Smooth muscle cell (in vitro differentiated cells): Measurements from ENCODE around the gene ERP27. TPM values are rescaled to one million over a fixed set of nuclear protein-coding genes. Genes with fewer than 3 reads are reported as not detected.

ENCODE experiments used
- DNase-seq: peaks from one replicate; lab custom pipeline; 2025; ENCODE audit not compliant: unreplicated experiment; lab: John Stamatoyannopoulos, UW
- H2AFZ ChIP-seq: fragments of 200-600 bp; sonication (generic); 2 replicates; pipeline ENCODE4 v1.6.0; 2016; ENCODE audit warnings: antibody characterized with exemption, low read depth, mild to moderate bottlenecking
- H3F3A ChIP-seq: fragments of 200-600 bp; sonication (generic); 2 replicates; pipeline ENCODE4 v1.6.0; 2017; ENCODE audit warnings: antibody characterized with exemption, low read depth
- H3K27ac ChIP-seq: fragments of 200-600 bp; sonication (generic); 2 replicates; pipeline ENCODE4 v1.5.1; 2016; ENCODE audit warnings: low read depth, mild to moderate bottlenecking
- H3K27me3 ChIP-seq: fragments of 200-600 bp; sonication (generic); 2 replicates; pipeline ENCODE4 v1.6.1; 2016; ENCODE audit warnings: low read depth, mild to moderate bottlenecking
- H3K36me3 ChIP-seq: fragments of 200-600 bp; sonication (generic); 2 replicates; pipeline ENCODE4 v1.5.1; 2016; ENCODE audit warnings: low read depth
- H3K4me1 ChIP-seq: fragments of 200-600 bp; sonication (generic); 2 replicates; pipeline ENCODE4 v1.5.1; 2016; ENCODE audit warnings: low read depth
- H3K4me2 ChIP-seq: fragments of 200-600 bp; sonication (generic); 2 replicates; pipeline ENCODE4 v1.6.0; 2016; ENCODE audit warnings: mild to moderate bottlenecking
- H3K4me3 ChIP-seq: fragments of 200-600 bp; sonication (generic); 2 replicates; pipeline ENCODE4 v1.5.1; 2016; ENCODE audit warnings: mild to moderate bottlenecking
- H3K79me2 ChIP-seq: fragments of 200-600 bp; sonication (generic); 2 replicates; pipeline ENCODE4 v1.6.0; 2016; ENCODE audit warnings: low read depth, mild to moderate bottlenecking
- H3K9ac ChIP-seq: fragments of 200-600 bp; sonication (generic); 2 replicates; pipeline ENCODE4 v1.6.0; 2016; ENCODE audit warnings: low read depth
- H3K9me3 ChIP-seq: fragments of 200-600 bp; sonication (generic); replicated peaks from 2 replicates; pipeline ENCODE4 v1.5.1; 2016; ENCODE audit warnings: low read depth
- H4K20me1 ChIP-seq: fragments of 200-600 bp; sonication (generic); 2 replicates; pipeline ENCODE4 v1.6.0; 2016; ENCODE audit warnings: low read depth
- WGBS: methylation state at CpG from one replicate; pipeline ENCODE4 v1.1.7; 2016; ENCODE audit warnings: low lambda C conversion rate; 5-methylcytosine and 5-hydroxymethylcytosine counted together
- polyA plus RNA-seq: library from polyadenylated mRNA; unstranded; fragments of >200 nt; fragmentation: Nextera tagmentation; extraction: Ambion mirVana; gene quantifications from 2 replicates; pipeline ENCODE4 v1.2.1, GENCODE V29; 2016
- total RNA-seq: library from RNA; depleted of rRNA; stranded (reverse); fragments of >200 nt; gene quantifications from 2 replicates; pipeline ENCODE4 v1.2.3, GENCODE V29; 2014
- TF ChIP-seq, protein P1 (sequence below): fragments of 200-600 bp; sonication (generic); IDR thresholded peaks from 2 replicates; pipeline ENCODE4 v1.5.1; 2017; ENCODE audit warnings: borderline replicate concordance, mild to moderate bottlenecking, antibody characterized with exemption; ENCODE audit not compliant: insufficient read depth, poor library complexity, severe bottlenecking

The ERP27 gene
- total and polyA plus RNA-seq, 2 experiments from 2014 or later = 2.7 to 7.8 TPM

DNA sequence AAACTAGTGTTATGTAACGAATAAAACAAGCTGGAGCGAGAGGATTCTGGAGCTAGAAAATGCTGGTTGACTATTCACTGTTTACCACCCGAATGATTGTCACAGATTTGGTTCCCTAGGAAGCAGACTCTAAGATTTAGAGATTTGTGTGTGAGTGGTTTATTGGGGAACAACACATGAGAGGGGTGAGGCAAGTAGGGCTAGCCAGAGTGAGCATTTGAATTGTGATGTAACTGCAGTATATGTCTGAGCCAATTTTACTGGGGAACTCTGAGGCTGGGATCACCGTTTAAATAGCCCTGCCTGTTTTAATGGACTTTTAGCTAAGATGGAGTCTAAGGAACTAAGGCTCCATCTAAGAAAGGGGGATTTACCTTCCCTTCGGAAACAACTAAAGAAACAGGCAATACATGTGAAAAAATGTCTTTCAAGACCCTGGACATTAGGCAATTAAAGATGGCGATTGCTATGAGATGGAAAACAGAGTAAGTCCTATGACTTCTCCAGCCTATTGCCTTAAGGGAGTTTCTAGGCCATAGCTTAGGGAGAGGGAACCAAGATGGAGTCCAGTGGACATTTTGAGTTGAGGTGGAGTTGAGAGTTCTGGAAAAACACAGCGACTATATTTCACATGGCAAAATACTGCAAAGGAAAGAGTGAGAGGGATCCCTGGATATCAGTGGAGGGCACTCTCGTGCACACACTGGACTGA, 59.0 kb downstream of the ERP27 start:
- Histone ChIP-seq H3K79me2 (no peaks in the 10 kb centered on the region), H3K4me3 (no peak overlapping the region)
- 79% methylated on average over 8 of the region's 8 CpGs for WGBS

DNA sequence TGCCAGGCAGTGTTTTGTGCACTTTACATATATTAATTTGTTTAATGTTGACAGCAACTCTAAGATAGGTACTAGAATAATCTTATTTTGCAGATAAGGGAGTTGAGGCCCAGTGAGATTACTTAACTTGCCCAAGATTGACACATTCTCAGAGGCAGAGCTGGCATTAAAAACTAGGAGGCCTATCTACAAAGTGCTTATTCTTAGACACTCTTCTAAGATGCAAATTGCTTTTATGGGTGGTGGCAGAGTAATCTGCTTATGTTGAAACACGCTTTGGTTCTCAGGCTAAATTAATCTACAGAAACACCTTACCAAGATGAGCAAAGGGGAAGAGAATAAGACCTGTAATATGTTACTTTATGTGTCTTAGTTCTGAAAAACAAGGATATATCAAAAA, 59.8 kb downstream of the ERP27 start:
- DNase-seq = no peak
- TF ChIP-seq, protein P1, sequence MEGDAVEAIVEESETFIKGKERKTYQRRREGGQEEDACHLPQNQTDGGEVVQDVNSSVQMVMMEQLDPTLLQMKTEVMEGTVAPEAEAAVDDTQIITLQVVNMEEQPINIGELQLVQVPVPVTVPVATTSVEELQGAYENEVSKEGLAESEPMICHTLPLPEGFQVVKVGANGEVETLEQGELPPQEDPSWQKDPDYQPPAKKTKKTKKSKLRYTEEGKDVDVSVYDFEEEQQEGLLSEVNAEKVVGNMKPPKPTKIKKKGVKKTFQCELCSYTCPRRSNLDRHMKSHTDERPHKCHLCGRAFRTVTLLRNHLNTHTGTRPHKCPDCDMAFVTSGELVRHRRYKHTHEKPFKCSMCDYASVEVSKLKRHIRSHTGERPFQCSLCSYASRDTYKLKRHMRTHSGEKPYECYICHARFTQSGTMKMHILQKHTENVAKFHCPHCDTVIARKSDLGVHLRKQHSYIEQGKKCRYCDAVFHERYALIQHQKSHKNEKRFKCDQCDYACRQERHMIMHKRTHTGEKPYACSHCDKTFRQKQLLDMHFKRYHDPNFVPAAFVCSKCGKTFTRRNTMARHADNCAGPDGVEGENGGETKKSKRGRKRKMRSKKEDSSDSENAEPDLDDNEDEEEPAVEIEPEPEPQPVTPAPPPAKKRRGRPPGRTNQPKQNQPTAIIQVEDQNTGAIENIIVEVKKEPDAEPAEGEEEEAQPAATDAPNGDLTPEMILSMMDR = no peak
- Histone ChIP-seq H3K4me2 (no peak overlapping the region), H3K4me3 (no peak overlapping the region), H3K79me2 (no peaks in the 10 kb centered on the region), H3K27ac (no peak overlapping the region), H3K4me1 (no peaks in the 10 kb centered on the region), H3F3A (peaks cover 6% of the 10 kb centered on the region), H3K36me3 (no peaks in the 10 kb centered on the region), H3K27me3 (no peaks in the 10 kb centered on the region), H2AFZ (no peak overlapping the region), H3K9me3 (no peaks in the 10 kb centered on the region), H4K20me1 (no peaks in the 10 kb centered on the region), H3K9ac (no peak overlapping the region)
- 77% methylated on average over 1 of the region's 1 CpG for WGBS

More for the DNA sequence above, 59.0 kb downstream of the ERP27 start:
- H4K20me1 ChIP-seq = no peaks in the 10 kb centered on the region
- no peak overlapping the region for H3K9ac ChIP-seq
- peaks cover 6% of the 10 kb centered on the region for H3K4me1 ChIP-seq
- H3F3A ChIP-seq = peaks cover 10% of the 10 kb centered on the region
- TF ChIP-seq, protein P1 = no peak
- H3K27ac ChIP-seq = no peak overlapping the region
- no peak overlapping the region for H3K4me2 ChIP-seq
- no peaks in the 10 kb centered on the region for H3K27me3 ChIP-seq
- no peak for DNase-seq
- H3K9me3 ChIP-seq = no peaks in the 10 kb centered on the region
- peak overlapping the region; percentile 2 for H2AFZ ChIP-seq
- no peaks in the 10 kb centered on the region for H3K36me3 ChIP-seq

DNA sequence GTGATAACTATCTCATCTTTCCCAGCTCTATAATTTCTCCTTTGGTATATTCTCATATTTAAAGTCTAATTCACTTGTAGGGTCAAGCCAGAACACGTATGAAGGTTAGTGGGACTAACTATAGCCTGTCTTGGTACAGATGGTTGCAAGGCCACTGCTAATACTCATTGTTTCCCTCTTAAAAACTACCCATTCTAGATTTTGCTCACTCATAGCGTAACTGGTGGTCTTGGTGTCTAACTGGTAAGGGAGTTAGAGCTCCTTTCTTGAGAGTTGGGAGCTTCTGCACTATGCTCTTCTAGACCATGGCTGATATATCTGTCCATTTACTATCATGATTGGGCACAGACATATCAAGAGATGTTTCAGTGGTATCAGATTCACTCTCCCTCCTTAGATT, 61.5 kb downstream of the ERP27 start:
- no peaks in the 10 kb centered on the region for H3K9me3 ChIP-seq
- no peaks in the 10 kb centered on the region for H3K4me1 ChIP-seq
- 94% methylated on average over 2 of the region's 2 CpGs for WGBS
- H3K9ac ChIP-seq = no peak overlapping the region
- H2AFZ ChIP-seq = no peak overlapping the region
- TF ChIP-seq, protein P1 = no peak
- H3K27ac ChIP-seq = no peak overlapping the region
- DNase-seq = no peak
- H4K20me1 ChIP-seq = no peaks in the 10 kb centered on the region
- H3K79me2 ChIP-seq = no peaks in the 10 kb centered on the region
- H3K36me3 ChIP-seq = no peaks in the 10 kb centered on the region
- no peak overlapping the region for H3K4me2 ChIP-seq
- H3K4me3 ChIP-seq = no peak overlapping the region
- H3K27me3 ChIP-seq = no peaks in the 10 kb centered on the region
- H3F3A ChIP-seq = no peaks in the 10 kb centered on the region

DNA sequence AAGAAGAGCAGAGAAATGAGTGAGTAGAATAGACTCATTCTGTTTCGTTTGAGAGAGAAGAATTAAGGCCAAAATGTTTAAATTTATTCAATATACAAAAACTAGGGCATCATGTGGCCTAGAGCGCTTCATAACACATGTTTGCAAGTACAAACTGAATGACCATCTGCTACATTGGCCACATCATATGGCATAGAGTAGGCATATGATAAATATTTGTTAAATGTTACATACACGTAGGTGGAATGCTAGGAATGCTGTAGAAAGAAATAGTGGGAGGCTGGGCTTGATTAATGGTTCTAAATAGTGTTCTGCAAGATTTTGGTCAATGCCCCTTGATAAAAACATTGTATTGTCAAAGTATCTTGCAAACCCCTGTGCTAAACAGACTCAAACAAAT, 63.5 kb downstream of the ERP27 start:
- TF ChIP-seq, protein P1 = no peak
- 66% methylated on average over 3 of the region's 3 CpGs for WGBS
- H2AFZ ChIP-seq = no peak overlapping the region
- no peaks in the 10 kb centered on the region for H3K27me3 ChIP-seq
- no peak overlapping the region for H3K4me2 ChIP-seq
- H3K9me3 ChIP-seq = no peaks in the 10 kb centered on the region
- H3K9ac ChIP-seq = no peak overlapping the region
- no peaks in the 10 kb centered on the region for H3K36me3 ChIP-seq
- no peaks in the 10 kb centered on the region for H3K4me1 ChIP-seq
- H3K4me3 ChIP-seq = no peak overlapping the region
- no peaks in the 10 kb centered on the region for H3F3A ChIP-seq
- no peaks in the 10 kb centered on the region for H3K79me2 ChIP-seq
- H3K27ac ChIP-seq = no peak overlapping the region
- DNase-seq = no peak
- H4K20me1 ChIP-seq = no peaks in the 10 kb centered on the region
